HG02870 (cell line): ENCODE results near the gene PTBP3.
"Not testable (repeated sequence)": the region's sequence is repeated elsewhere in the genome, so short reads cannot be mapped to it uniquely, and the experiment has no call there.

ENCODE experiments used
- ATAC-seq: cut with Tn5 transposase; IDR thresholded peaks from one replicate; pipeline ENCODE4 v1.9.1; 2021; ENCODE audit warnings: mild to moderate bottlenecking, moderate library complexity; ENCODE audit not compliant: unreplicated experiment

PTBP3 gene, protein sequence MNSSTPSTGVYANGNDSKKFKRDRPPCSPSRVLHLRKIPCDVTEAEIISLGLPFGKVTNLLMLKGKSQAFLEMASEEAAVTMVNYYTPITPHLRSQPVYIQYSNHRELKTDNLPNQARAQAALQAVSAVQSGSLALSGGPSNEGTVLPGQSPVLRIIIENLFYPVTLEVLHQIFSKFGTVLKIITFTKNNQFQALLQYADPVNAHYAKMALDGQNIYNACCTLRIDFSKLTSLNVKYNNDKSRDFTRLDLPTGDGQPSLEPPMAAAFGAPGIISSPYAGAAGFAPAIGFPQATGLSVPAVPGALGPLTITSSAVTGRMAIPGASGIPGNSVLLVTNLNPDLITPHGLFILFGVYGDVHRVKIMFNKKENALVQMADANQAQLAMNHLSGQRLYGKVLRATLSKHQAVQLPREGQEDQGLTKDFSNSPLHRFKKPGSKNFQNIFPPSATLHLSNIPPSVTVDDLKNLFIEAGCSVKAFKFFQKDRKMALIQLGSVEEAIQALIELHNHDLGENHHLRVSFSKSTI

DNA sequence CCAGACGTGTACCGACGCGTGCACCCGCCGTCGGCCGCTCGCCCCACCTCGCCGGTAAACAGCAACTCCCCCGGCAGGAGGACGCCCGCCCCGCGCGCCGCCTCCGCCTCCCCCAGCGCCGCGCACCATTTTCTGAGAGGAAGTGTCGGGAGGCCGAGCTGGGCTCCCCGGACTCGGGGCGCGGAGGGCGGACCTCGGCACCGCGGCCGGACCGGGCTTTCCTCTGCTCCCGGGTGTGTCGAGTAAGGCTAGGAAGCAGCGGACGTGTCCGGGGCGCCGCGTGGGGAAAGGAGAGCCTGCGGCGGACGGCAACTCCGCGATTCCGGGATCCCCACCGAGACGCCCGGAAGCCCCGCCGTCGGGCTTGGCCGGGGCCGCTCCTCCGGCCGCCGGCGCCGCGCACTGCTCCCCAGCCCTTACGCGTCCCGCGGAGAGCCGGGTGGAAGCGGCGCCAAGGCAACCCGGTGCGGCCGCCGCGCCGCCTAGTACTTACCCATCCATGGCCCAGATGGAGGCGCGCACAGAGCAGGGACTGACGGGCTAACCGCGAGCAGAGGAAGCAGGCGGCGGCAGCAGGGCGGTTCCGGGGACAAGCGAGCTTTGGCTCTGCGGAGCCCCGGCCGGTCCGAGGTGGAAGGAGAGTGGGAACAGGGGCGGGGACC is at the start of gene PTBP3:
Gene PTBP3 (minus strand): TSS at position 643 of the 662 bp plus-strand sequence. CDS start 35,754 bp downstream, outside the sequence.
- ATAC-seq: peak; percentile 52

DNA sequence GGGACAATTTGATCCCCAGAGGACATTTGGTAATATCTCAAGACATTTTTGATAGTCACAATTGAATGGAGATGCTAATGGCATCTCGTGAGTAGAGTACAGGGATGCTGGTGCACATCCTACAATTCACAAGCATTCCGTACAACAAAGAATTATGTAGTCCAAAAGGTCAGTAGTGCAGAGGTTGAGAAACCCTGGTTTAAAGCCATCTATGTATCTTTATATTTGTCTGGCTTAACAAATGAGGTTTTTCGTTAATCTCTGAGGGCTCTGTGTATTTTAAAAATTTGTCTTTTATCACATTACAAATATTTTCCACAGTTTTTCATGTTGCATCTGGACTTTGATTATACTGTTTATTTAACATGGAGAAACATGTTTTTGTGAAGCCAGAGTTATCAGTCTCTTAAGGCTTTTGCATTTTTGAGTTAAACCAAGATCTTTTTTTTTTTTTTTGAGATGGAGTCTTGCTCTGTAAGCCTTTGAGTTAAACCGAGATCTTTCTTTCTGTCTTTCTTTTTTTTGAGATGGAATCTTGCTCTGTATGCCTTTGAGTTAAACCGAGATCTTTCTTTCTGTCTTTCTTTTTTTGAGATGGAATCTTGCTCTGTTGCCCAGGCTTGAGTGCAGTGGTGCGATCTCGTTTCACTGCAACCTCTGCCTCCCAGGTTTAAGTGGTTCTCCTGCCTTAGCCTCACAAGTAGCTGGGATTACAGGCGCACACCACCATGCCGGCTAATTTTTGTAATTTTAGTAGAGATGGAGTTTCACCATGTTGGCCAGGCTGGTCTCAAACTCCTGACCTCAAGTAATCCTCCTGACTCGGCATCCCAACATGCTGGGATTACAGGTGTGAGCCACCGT is 49.3 kb upstream of the PTBP3 start:
- ATAC-seq: no peak

DNA sequence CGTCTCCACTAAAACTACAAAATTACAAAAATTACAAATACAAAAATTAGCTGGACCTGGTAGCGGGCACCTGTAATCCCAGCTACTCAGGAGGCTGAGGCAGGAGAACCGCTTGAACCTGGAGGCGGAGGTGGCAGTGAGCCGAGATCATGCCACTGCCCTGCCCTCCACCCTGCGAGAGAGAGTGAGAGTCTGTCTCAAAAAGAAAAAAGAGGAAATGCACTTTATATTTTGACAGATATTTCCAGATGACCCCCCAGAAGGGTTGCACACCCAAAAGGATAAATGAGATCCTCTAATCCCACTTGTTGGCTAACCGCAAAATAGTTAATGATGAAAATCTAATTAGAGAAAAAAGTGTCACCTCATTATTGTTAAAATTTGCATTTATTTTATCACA is 48.6 kb upstream of the PTBP3 start:
- ATAC-seq: no peak

DNA sequence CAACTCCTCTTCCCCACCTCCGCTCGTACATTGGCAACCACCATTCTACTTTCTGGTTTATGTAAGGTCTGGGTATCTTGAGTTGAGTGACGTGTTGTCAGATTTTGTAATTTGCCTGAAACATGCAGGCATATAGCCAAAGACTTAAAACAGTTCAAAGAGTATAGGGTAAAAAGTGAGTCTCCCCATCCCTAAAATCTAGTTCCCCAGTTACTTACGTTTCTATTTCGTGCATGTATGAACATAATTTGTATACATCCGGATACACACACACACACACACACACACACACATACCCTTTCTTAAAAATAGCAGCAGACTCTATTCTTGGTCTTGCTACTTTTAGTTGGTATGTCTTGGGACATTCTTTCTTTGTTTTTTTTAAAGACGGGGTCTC is 47.4 kb upstream of the PTBP3 start:
- ATAC-seq: no peak

DNA sequence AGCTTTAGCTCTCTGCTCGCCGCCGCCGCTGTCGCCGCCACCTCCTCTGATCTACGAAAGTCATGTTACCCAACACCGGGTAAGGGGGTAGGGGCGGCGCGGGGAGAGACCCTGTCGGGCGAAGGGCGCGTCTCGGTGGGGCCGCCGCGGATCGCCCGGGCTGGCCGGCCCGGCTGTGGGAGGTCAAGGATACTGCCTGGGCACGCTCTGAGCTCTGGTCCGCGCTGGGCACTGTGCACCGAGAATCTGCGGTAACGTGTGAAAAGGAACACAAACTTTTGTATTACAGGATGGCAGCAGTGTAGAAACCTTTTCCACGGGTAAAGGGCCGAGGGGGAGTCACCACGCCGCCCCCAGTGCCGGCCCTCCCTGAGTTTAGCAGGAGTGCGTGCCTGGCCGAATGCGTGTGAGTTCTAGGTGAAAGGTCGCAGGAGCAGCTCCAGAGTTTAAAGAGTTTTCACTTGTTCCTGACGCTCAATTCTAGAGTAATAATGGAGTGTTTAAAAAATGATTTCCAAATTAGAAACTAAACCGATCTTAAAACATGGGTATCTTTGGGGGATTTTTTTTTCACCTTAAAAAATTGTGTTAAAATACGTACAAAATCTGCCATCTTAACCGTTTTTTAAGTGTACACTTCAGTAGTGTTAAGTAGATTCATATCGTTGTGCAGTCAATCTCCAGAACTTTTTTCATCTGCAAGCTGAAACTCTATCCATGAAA is 46.8 kb upstream of the PTBP3 start, which contains the start of gene HSDL2:
Gene HSDL2 (plus strand): TSS at position 7 of the 723 bp plus-strand sequence. CDS start 56 bp downstream, at position 63.
- ATAC-seq: peak; percentile 28

DNA sequence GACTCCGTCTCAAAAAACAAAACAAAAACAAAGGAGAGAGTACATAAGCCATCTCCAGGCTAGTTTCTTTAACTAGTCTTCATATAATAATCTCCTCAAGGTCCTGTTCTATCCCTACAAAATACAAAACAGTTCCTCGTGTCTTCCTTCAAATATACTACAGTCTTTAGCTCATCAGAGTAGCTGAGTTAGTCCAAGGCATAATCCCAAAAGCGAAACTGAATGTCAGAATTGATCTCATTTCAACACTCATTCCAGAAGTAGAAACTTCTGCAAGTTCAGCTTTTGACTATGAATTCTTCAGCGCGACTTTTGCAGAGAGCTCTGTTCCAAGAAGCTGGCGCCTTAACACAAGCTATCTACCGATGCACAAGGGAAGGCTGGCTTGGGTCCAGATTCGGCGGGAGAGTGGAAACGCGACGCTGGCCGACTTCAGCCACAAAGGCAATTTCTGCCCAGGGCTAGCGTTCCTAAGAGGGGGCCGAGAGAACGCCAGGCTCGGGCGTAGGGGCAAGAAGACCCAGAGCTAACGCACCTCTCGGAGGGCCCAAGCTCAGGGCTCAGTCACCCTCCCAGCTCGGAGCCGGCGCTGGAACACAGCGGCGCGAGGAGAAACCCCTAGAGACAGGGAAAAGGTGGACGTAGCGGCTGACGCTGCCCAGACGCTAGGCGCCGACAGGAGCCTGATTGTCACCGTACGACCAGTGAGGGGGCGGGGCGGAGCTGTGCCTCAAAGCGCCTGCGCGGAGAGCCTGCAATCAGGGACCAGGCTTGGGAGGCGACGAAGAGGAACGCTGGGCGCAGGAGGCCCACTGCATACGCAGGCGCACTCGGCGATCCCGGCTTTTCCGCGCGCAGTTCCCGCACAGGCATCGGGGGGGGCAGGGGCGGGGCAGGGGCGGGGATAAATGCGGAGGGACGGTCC is 46.0 kb upstream of the PTBP3 start:
- ATAC-seq: peak; percentile 74

DNA sequence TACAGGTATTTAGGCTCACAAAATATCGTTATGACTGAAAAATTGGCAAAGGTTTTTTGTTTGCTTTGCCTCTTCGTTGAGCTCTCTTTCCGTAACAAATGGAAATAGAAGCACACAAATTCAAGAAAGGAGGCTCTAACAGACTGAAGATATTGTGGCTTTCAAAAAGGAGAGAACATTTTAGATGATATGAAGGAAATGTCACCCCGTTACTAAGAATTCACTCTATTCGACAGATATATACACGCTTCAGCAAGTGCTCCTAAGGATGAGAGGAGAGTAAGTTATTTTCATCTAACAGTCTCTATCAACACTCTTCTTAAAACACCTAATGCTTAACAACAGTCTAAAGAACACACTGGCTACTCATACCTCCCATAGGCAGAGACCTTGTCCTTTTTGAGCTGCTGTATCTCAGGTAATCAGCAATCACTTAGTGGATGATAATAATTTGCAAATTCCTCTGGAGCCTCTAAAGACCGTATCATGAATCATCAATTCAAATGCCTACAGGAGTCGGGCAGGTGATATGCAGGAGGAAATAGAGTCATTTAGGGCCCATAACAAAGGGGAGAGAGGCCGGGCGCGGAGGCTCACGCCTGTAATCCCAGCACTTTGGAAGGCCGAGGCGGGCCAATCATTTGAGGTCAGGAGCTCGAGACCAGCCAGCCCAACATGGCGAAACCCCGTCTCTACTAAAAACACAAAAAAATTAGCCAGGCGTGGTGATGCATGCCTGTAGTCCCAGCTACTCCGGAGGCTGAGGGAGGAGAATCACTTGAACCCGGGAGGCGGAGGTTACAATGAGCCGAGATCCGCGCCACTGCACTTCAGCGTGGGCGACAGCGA is 45.1 kb upstream of the PTBP3 start:
- ATAC-seq: no peak

DNA sequence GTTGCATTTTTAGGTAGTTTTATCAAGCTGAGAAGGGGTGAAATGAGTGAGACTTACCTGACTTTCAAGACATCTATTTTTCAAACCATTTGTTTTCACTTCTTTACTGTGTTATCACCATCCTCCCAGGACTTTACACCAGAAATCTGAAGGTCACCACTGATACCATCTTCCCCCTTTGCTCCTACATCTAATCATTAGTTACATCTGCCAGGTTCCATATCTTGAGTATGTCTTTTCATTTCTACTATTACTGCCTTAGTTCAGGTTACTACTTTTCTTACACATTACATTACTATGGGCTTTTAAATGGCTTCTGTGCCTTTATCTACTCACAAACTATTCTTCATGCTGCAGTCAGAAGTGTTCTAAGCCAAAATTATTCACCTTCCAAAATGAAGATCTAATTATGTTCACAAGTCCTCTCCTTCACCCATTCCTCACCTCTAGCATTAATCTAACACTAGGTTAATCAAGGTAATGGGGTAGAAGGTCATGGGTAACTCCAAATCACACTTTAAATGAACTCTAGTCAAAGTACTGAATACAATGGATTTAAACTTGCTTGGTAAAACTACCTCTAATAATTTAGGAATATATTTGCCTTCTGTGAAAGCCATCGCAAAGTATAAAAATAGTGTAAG is 44.4 kb upstream of the PTBP3 start:
- no peak for ATAC-seq

DNA sequence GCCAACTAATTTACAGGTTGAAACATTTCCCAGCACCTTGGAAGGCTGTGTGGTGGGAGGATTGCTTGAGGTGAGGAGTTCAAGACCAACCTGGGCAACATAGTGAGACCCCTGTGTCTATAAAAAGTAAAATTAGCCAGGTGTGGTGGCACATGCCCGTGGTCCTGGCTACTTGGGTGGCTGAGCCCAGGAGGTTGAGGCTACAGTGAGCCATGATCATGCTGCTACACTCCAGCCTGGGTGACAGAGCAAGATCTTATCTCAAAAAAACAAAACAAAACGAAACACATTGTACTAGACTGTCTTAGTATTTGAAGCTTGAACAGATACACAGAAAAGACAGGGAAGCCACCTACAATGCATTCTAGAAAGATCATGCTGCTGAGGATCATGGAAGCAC is 43.7 kb upstream of the PTBP3 start:
- ATAC-seq: no peak

DNA sequence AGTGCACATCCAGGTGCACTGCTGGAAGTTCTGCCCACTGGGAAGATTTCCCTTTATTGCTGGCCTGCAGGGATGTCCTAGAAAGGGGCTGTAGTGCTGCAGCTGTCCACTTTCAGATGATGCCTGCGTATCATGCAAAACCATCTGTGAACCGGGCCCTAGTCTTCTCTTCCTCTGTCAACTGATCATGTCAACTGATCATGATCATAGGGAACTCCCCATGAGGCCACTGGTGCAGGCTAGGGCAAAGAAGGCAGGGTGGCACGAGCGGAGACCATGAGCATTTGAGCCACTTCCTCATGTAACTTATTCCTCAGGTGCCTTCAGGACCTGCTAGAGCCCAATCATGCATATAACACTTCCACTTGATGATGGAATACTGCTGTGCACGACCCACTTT is 41.9 kb upstream of the PTBP3 start:
- ATAC-seq: no peak

DNA sequence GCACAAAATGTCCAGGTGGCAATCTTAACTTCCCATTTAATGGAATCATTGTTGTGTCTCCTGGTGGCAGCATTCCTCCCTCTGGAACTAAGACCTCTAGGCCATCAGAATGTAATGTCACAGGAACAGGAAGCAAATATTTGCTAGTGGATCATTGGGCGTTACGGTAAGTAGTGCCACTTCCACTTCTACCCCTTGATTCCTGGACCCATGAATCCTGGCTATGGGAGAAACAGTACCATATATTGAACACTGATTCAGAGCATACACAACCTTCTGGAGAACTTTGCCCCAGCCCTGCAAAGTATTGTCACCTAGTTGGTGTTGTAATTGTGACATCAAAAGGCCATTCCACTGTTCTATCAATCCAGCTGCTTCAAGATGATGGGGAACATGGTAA is 40.8 kb upstream of the PTBP3 start:
- not testable (repeated sequence) for ATAC-seq

DNA sequence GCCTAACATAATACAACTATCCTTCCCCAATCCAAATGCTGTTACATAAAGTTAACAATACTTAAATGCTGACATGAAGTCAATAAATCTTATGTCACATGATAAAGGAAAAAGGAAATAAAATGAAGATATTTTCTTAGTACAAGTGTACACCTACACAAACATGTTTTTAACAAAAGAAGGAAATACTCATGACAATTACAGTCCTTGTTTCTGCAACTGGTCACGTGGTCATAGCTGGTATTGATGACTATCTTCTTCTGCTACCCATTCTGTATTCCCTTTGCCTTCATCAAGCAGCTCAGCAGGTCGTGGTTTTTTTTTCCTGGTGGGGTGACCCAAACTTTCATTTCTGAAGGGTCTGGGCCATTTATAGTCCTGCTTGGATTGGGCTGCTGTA is 40.2 kb upstream of the PTBP3 start:
- not testable (repeated sequence) for ATAC-seq

DNA sequence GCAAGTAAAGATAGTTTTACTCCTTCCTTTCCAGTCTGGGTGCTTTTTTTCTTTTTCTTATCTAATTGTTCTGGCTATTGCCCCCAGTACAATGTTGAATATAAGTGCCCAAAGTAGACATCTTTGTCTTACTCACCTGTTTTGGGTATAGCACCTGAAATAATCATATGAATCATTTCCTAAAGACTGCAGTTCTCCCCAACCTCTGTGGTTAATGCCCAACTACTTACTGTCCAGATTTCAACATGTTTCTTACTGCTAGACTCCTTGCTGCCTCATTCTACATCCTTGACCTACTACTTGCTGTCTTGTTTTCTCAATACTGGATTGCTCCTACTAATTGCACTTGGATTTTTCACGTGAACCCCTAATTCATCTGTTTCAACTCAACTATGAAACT is 37.6 kb upstream of the PTBP3 start:
- ATAC-seq: no peak

DNA sequence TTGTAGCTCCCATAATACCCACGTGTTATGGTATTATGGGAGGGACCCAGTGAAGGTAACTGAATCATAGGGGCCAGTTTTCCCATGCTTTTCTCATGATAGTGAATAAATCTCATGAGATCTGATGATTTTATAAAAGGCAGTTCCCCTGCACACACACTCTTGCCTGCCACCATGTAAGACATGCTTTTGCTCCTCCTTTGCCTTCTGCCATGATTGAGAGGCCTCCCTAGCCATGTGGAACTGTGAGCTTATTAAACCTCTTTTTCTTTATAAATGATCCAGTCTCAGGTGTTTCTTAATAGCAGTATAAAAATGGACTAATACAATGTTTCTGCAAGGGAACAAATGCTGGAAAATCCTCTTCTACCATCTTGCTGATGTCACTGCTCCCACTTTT is 36.4 kb upstream of the PTBP3 start:
- no peak for ATAC-seq

DNA sequence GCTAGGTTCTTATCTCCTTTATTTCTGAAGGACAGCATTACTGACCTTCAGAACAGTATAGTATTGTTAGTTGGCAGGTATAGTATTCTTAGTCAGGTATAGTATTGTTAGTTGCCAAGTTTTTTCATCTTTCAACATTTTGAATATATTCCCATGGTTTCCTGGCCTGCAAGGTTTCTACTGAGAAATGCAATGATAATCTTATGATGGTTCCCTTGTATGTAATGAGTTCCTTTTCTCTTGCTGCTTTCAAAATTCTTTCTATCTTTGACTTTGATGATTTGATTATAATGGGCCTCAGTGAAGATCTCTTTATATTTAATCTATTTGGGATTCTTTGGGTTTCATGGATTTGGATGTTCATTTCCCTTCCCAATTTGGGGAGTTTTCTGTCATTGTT is 34.0 kb upstream of the PTBP3 start:
- no peak for ATAC-seq

DNA sequence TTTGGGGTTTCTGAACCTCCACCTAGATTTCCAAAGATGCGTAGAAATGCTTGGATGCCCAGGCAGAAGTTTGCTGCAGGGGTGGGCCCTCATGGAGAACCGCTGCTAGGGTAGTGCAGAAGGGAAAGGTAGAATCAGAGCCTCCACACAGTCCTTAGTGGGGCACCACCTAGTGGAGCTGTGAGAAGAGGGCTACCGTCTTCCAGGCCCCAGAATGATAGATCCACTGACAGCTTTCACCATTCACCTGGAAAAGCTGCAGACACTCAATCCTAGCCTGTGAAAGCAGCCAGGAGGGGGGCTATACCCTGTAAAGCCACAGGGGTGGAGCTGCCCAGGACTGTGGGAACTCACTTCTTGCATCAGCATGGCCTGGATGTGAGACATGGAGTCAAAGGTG is 33.2 kb upstream of the PTBP3 start:
- ATAC-seq: no peak

DNA sequence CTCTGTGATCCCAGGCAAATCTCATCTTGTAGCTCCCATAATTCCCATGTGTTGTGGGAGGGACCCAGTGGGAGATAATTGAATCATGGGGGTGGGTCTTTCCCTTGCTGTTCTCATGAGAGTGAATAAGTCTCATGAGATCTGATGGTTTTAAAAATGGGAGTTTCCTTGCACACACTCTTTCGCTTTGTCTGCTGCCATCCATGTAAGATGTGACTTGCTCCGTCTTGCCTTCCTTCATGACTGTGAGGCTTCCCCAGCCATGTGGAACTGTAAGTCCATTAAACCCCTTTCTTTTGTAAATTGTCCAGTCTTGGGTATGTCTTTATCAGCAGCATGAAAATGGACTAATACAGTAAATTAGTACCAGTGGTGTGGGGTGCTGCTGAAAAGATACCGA is 31.8 kb upstream of the PTBP3 start:
- not testable (repeated sequence) for ATAC-seq

DNA sequence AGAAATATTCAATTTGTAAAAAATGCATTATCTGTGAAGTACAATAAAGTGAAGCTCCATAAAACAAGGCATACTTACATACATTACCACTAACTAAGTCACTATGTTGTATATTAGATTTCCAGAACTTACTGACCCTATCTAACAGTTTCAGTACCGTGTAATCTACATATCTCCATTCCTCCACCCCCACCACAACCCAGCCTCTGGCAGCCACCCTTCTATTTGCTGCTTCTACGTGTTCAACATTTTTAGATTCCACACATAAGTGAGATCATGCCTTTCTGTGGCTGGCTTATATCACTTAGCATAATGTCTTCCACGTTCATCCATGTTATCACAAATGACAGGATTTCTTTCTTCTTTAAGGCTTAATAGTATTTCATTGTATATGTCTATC is 31.3 kb upstream of the PTBP3 start:
- no peak for ATAC-seq
